HCT116 (cell line): ENCODE data around the gene LPAR3.

Experiments
- CTCF ChIP-seq, 3 experiments: fragments of 200-600 bp in 1 of 3; sonication (generic) in 1 of 3; IDR thresholded peaks in 2 of 3; conservative IDR thresholded peaks in 1 of 3; 2 replicates each; pipeline ENCODE4 v1.5.1; 2012 to 2017; ENCODE audit warnings: low read depth in 2 of 3, low read length in 2 of 3, antibody characterized with exemption in 1 of 3, borderline replicate concordance in 1 of 3, control low read depth in 1 of 3, mild to moderate bottlenecking in 1 of 3, mixed read lengths in 1 of 3, mixed run types in 1 of 3, moderate library complexity in 1 of 3; ENCODE audit not compliant: insufficient read depth in 1 of 3
- EZH2phosphoT487 ChIP-seq: fragments of 200-600 bp; IDR thresholded peaks from 2 replicates; pipeline ENCODE4 v1.6.1; 2018; ENCODE audit warnings: antibody characterized with exemption, borderline replicate concordance
- POLR2A ChIP-seq: IDR thresholded peaks from 2 replicates; pipeline ENCODE4 v1.7.0; 2011; ENCODE audit warnings: borderline replicate concordance; ENCODE audit not compliant: insufficient read depth, insufficient read length; ENCODE audit errors: extremely low read depth
- RAD21 ChIP-seq: IDR thresholded peaks from 2 replicates; pipeline ENCODE4 v1.6.1; 2012; ENCODE audit warnings: low read depth, mild to moderate bottlenecking
- SP1 ChIP-seq: IDR thresholded peaks from 2 replicates; pipeline ENCODE4 v1.6.1; 2012; ENCODE audit warnings: low read depth
- ZFX ChIP-seq: fragments of 450-650 bp; IDR thresholded peaks from 2 replicates; pipeline ENCODE4 v1.6.1; 2017
- TF ChIP-seq, protein P1 (sequence below): IDR thresholded peaks from 2 replicates; pipeline ENCODE4 v1.6.1; 2011; ENCODE audit warnings: mild to moderate bottlenecking, low read length, moderate library complexity; ENCODE audit not compliant: insufficient replicate concordance; ENCODE audit errors: extremely low read depth
- TF ChIP-seq, protein P2 (sequence below): IDR thresholded peaks from 2 replicates; pipeline ENCODE4 v1.6.1; 2012

GRCh38 chr1:84918726-84919336 lies 25.8 kb upstream of the LPAR3 start:
- TF ChIP-seq ZFX (no peak), CTCF (IDR thresholded peaks at IDR 0.05 in 2 of 3, conservative IDR thresholded peaks at IDR 0.05 in 1 of 3; ENCODE audit: borderline replicate concordance in 1 of 3, insufficient read depth in 1 of 3, low read depth in 2 of 3, low read length in 2 of 3) (no peak), EZH2phosphoT487 (no peak), RAD21 (no peak), POLR2A (no peak), SP1 (no peak)
- TF ChIP-seq, protein P1, sequence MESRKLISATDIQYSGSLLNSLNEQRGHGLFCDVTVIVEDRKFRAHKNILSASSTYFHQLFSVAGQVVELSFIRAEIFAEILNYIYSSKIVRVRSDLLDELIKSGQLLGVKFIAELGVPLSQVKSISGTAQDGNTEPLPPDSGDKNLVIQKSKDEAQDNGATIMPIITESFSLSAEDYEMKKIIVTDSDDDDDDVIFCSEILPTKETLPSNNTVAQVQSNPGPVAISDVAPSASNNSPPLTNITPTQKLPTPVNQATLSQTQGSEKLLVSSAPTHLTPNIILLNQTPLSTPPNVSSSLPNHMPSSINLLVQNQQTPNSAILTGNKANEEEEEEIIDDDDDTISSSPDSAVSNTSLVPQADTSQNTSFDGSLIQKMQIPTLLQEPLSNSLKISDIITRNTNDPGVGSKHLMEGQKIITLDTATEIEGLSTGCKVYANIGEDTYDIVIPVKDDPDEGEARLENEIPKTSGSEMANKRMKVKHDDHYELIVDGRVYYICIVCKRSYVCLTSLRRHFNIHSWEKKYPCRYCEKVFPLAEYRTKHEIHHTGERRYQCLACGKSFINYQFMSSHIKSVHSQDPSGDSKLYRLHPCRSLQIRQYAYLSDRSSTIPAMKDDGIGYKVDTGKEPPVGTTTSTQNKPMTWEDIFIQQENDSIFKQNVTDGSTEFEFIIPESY = no peak
- TF ChIP-seq, protein P2, sequence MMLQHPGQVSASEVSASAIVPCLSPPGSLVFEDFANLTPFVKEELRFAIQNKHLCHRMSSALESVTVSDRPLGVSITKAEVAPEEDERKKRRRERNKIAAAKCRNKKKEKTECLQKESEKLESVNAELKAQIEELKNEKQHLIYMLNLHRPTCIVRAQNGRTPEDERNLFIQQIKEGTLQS = no peak
